ENCODE data around the gene EHBP1L1.

EHBP1L1 gene

DNA sequence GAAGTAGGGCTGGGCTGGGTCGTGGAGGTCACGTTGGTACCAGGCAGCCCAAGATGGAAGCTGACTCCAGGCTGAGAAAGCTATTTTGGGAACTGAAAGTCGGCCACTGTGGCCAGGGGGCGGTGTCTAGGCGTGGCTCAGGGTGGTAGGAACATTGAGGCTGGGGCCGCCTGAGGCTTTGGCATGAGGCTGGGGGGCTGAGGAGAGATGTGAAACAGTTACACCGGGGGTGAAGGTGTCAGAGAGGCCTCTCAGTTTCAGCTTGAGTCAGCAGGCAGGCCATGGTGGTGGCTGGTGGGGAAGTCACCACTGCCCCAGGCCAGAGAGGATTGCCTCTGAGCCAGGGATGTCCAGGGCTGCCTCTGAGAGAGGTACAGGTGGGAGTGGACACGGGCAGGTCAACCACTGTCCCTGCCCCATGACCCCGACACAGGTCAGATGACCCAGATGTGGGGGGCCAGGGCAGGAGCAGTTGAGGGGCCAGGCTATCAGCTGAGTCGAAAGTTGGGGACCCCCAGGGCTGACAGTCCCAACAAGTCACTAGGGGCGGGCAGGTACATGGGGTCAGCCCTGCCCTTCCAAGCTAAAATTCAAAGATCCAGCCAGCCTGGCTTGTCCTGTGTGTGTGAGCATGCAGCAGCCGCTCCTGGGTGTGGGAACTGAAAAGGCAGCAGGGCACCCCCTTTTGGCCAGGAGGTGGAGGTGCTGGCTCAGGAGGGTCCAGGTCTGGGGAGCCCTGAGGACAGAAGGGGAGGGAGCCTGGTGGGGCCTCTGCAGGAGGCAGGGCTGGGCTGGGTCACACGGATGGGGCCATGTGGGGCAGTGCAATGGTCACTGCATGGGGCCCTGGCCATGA is 12.6 kb downstream of the EHBP1L1 start:
- DNase-seq (ENCODE audit: low read depth, low spot score), result peak; percentile 40
- H3K4me3 ChIP-seq (ENCODE audit: low read length), result no peak overlapping the region

DNA sequence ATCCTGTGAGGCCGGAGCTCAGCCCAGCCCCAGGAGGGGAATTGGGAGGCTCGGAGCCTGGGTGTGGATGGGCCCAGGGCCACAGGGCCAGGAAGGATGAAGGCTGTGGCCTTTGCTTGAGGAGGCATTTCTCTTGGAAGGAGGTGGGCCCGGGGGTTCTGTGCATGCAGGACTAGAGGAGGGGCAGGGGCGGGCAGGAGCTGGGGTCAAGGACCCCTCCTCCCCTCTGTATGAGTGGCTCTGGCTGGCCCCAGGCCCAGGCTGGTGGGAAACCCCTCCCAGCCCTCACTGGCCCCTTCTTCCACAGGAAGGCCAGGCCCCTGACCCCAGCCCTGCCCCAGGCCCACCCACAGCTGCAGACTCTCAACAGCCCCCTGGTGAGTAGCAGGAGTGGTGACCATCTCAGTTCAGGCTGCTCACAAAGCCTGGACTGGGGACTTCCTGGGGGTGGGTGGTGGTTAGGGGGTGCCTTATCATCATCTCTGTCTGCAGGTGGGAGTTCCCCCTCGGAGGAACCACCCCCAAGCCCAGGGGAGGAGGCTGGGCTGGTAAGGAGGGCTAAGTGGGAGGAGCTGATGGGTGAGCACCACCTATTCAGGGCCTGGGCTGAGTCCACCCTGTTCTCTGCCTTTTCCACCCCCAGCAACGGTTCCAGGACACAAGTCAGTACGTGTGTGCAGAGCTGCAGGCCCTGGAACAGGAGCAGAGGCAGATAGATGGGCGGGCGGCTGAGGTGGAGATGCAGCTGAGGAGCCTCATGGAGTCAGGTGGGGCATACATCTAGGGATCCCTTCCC is 13.8 kb downstream of the EHBP1L1 start:
- no peak overlapping the region for H3K4me3 ChIP-seq (ENCODE audit: low read length)
- peak; percentile 19 for DNase-seq (ENCODE audit: low read depth, low spot score)

DNA sequence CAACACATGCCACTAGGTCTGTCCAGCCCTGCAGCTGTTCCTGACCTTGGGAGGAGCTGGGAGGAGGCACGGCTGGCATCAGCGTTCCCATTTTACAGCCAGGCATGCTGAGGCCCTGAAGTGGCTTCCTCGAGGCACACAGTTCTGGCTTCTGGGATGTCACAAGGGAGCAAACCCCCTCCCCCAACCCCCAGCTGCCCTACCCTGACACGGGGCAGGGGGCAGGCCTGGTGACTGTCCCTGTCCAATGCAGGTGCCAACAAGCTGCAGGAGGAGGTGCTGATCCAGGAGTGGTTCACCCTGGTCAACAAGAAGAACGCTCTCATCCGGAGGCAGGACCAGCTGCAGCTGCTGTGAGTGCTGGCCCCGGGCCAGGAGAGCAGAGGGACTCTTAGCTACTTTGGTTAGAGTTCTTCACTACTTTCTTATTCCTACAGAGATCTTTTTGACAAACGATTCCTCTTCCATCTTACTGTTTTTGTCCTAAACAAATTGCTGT is 14.4 kb downstream of the EHBP1L1 start:
- no peak overlapping the region for H3K4me3 ChIP-seq (ENCODE audit: low read length)
- DNase-seq (ENCODE audit: low read depth, low spot score), result no peak

DNA sequence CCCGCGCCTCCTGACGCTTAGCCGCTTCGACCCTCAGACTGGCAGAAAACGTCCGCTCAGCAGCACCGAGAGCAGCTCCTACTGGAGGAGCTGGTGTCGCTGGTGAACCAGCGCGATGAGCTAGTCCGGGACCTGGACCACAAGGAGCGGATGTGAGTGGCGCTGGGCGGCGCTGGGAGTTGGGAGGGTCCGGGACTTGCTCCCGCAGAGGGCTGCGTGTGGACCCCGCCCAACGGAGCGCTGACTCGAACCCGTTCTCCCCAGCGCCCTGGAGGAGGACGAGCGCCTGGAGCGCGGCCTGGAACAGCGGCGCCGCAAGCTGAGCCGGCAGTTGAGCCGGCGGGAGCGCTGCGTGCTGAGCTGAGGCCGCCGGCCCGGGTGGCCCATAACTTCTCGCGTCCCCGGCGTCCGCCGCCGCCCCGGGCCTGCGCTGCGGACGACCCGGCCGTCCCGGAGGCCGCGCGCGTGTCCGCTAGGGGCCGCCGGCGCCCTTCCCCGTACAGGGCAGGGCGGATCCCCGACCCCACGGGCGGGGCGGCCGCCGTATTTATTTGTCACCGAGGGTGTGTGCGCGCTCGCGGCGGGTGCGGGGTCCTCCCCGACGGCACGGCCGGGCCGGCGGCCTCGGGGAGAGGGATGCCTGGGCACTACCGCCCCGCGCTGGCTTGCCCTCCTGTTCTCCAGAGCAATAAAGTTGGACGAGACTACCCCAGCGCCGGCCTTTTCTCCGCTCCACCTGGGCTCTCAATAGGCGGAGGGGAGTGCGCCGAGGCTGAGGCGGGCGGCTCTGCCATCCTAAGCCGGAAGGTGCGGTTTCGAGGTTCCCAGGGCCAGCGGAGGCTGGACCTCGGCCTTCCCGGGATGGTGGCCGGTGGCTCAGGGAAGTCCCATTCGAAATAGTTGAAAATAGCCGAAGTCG is 16.3 kb downstream of the EHBP1L1 start:
- H3K4me3 ChIP-seq (ENCODE audit: low read length), result no peak overlapping the region
- DNase-seq (ENCODE audit: low read depth, low spot score), result no peak

DNA sequence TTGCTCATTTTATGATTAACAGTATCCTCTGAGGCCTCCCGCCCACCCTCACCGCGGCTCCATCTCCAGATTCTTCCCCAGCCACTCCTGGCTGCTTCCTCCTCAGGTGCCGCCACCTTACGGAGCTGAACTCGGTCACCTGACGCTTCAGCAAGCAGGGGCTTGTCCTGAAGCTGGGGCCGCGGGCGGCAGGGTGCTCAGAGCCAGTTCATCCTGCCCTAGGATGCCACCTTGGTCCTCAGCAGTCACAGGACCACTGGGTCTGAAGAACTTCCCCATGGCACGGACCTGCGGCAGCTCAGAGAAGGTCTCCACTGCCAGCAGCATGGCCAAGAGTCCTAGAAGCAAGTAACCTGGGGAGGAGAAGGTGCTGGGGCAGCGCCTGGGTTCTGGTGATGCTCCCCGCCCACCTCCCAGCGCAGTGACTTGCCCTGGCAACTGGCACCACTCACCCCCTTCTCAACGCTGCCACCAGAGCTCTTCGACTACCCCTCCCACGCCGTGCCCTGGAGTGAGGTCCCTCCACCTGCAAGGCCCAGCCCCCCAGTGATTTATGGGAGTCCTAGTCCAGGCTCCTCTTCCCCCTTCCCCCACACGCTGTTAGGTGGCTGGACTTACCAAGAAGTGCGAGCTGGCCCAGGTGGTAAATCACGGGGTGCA is 17.1 kb downstream of the EHBP1L1 start:
- no peak overlapping the region for H3K4me3 ChIP-seq (ENCODE audit: low read length)
- DNase-seq (ENCODE audit: low read depth, low spot score), result no peak

DNA sequence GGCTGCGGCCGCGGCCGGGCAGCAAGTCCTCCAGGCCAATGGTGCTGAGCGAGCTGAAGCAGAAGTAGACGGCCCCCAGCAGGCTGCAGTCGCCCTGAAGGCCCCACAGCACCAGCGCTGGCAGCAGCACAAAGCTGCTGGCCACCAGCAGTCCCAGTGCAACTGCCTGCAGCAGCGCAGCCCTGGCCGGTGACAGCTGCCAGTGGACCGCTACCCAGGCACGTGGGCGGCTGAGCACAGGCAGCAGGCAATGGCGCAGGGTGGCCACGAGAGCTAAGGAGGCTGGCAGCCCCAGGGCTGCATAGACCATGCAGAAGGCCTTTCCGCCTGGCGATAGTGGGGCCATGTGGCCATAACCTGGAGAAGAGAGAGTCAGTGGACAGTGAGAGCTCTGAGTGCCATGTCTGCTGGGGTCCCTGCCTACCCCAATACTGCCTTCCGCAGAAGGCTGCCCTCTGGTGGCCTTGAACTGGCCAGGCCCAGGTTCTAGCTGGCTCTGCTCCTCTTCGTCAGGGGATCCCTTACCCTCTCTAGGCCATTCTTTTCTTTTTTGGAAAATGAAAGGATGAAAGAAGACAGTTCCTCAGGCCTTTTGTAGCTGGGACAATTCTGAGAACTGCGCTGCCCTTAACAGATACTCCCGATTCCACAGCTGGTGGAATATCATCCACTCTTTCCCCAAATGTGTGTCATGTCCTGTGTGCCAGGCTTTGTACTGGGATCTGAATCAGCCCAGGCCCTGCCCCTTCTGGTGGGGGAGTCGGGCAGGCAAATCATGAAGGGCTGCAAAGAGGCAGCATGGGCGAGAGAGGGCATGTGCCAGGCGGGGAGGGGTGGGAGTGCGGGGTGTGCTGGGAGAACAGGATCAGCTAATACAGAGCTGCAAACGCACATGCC is 17.9 kb downstream of the EHBP1L1 start:
- H3K4me3 ChIP-seq (ENCODE audit: low read length), result no peak overlapping the region
- DNase-seq (ENCODE audit: low read depth, low spot score), result no peak

DNA sequence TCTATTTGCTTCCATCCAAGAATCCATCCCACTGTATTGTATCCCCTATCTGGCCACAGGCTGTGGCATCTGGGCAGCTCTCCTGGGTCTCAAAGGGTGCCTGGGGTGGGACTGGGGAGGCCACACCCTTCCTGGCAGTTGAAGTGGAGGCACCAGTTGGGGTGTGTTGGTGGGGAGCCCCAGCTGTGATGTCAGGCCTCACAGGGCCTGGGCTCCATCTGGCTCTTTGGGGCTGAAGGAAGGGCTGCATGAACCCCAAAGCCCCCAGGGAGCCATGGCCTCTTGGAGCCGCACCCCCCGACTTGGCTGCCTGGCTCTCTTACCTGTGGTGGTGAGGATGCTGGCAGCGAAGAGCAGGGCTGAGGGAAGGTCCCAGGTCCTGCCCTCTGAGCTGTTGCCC is 19.3 kb downstream of the EHBP1L1 start:
- DNase-seq (ENCODE audit: low read depth, low spot score), result no peak
- no peak overlapping the region for H3K4me3 ChIP-seq (ENCODE audit: low read length)

DNA sequence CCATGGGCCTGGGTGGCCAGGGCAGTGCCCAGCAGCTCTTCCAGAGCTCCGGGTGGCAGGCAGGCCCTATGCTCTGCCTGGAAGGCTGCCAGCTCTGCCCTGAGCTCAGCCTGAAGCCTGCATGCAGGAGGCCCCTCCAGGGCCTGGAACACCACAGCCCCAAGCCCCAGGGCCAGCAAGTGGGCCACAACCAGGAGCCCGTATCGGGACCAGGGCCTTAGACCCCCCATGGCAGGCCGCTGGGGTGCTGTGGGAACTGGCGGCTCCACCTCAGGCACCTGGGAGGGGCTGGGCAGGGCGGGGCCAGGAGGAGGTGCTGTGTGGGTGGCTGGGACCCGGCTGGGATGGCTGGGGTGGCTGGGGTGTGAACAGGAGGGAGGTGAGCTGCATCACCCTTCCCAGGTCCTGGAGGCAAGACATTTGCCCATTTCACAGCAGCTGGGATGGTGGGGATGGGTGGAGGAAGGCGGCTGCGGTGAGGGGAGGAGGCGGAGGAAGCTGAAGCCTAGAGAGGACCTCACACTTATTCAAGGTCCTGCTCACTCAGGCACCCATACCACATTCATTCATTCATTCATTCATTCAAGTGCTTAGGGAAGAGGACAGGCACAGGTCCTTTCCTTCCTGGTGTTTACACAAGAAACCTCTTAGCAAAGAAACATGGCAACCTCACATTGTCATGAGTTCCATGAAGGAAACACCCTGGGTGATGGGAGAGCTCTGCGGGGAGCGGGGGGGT is 19.9 kb downstream of the EHBP1L1 start, which contains the start of gene KCNK7:
TSS of gene KCNK7 (minus strand) at position 258 of the 739 bp plus-strand sequence. CDS start at position 230, 28 bp downstream.
- DNase-seq (ENCODE audit: low read depth, low spot score), result no peak
- H3K4me3 ChIP-seq (ENCODE audit: low read length), result no peak within 1 kb of the TSS

DNA sequence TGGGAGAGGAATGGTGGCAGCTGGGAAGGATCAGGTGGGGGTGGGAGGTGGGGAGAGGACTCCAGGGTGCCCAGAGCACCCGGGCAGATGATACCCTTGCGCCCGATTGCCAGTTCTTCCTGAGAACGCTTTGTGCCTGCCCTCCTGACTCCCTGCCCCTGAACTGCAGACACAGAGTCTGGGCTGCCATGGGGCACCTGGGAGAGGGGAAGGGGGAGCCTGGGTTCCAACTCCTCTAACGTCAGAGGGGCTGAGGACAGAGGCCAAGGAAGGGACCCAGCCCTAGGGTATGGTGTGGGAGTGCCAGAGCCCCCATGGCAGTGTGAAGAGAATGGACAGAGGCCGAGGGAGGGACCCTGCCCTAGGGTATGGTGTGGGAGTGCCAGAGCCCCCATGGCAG is 20.7 kb downstream of the EHBP1L1 start:
- no peak overlapping the region for H3K4me3 ChIP-seq (ENCODE audit: low read length)
- DNase-seq (ENCODE audit: low read depth, low spot score), result no peak

DNA sequence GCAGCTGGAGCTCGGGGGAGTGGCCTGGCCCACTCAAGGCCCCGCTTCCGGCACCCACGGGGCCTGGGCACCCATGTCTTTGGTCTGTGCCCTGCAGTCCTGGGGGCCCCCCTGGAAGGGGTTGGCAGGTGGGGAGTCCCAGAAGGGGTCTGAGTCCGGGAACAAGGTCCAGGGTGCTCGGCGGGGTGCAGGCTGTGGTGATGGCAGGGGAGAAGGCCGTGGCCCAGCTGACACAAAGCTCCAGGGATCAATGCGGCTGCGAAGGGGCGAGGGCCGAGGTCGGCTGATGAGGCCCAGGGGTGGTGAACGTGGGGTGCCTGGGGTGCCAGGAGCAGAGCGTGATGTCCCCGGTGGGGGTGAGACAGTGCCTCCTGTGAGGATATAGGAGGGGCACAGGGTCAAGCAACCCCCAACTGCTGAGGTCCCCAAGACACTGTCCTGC is 22.4 kb downstream of the EHBP1L1 start:
- no peak overlapping the region for H3K4me3 ChIP-seq (ENCODE audit: low read length)
- DNase-seq (ENCODE audit: low read depth, low spot score), result no peak

DNA sequence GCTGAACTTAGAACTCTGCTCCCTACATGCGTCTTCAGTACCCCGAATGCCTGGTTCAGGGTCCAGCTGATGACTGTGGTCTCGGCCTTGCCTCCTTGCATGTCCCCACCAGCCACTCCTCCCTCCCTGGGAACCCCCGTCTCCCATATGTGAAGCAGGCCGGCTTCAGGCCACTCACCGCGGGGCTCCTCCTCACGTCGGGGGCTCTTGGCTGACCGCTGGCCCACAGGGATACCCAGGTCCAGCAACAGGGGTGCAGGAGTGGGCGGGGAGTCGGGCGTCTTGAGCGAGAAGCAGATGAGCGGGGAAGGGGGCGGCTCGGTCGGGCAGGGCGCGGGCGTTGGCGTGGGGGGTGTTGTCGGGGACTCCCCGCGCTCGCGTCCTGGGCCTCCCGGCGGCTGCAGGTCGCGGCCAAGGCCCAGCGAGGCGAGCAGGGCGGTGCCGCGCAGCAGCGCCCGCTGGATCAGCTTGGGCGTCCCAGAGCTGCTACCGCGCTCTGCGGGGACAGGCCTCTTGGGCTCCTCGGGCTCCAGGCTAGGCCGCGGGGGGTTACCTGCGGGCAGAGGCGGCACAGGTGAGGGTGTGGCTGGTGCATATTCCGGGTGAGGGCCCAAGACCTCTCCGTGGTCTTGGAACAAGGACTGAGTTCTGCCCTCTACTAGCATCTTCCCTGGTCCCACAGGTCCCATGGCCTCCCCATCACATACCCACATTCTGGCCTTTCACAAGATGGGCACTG is 23.5 kb downstream of the EHBP1L1 start:
- no peak for DNase-seq (ENCODE audit: low read depth, low spot score)
- H3K4me3 ChIP-seq (ENCODE audit: low read length), result no peak overlapping the region

DNA sequence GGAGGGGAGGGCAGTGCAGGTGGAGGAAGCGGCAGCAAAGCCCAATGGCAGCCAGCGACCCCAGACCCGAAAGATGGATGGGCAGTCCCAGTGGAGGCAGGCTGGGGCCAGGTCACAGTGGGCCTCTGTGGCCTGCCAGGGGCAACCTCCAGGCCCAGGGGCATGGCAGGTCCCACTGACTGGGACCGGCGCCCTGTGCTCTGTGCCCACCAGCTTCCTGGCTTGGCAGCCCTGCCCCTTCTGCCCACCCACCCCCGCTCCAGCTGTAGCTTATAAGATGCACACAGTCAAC is 24.0 kb downstream of the EHBP1L1 start:
- no peak overlapping the region for H3K4me3 ChIP-seq (ENCODE audit: low read length)
- no peak for DNase-seq (ENCODE audit: low read depth, low spot score)

DNA sequence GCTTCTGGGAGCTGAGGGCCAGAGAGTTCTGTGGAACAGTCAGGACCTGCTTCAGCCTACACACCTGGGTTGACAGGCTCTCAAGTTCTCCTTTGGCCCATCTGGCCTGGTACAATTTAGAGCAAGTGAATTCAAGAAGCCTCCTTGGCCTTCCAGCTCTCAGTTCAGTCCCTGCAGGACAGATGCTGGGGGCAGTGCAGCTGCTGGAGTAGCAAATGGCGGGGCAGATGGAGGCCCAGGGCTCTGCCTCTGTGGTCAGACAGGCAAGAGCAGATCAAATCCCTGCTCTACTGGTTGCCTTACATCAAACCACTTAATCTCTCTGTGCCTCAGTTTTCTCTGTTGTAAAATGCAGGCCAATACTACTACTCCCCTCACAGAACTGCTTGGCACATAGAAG is 28.4 kb downstream of the EHBP1L1 start:
- H3K4me3 ChIP-seq (ENCODE audit: low read length), result no peak overlapping the region
- no peak for DNase-seq (ENCODE audit: low read depth, low spot score)

DNA sequence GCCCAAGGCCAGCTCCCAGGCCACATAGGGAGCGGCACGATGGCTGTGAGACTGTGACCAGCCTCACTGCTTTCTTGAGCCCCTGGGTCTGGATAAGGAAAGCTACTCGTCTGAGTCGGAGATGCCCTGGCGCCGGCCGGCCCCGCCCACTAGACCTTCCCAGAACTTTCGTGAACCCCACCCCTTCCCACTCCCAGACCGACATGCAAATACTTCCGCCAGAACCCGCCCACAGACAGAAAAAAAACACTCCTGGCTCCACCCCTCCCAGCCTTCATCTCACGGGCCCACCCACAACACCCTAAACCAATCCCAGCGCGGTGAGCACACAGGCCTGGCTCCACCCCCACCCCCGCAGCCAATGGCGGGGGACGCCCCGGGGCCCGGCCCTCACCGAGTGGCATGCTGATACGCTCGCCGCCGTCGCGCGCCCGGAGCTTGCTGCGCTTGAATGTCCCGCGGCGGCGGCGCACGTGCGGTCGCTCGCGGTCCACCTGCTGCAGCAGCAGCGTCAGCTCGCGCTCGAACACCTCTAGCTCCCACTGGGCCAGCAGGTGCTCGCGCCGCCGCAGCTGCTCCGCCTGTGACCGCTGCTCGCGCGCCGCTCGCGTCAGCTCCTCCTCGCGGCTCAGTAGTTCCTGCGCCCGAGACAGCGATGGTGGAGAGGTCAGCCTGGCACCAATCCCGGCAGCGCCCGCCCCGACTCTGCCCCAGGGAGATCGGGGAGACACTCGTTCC is 31.2 kb downstream of the EHBP1L1 start:
- no peak for DNase-seq (ENCODE audit: low read depth, low spot score)
- no peak overlapping the region for H3K4me3 ChIP-seq (ENCODE audit: low read length)

DNA sequence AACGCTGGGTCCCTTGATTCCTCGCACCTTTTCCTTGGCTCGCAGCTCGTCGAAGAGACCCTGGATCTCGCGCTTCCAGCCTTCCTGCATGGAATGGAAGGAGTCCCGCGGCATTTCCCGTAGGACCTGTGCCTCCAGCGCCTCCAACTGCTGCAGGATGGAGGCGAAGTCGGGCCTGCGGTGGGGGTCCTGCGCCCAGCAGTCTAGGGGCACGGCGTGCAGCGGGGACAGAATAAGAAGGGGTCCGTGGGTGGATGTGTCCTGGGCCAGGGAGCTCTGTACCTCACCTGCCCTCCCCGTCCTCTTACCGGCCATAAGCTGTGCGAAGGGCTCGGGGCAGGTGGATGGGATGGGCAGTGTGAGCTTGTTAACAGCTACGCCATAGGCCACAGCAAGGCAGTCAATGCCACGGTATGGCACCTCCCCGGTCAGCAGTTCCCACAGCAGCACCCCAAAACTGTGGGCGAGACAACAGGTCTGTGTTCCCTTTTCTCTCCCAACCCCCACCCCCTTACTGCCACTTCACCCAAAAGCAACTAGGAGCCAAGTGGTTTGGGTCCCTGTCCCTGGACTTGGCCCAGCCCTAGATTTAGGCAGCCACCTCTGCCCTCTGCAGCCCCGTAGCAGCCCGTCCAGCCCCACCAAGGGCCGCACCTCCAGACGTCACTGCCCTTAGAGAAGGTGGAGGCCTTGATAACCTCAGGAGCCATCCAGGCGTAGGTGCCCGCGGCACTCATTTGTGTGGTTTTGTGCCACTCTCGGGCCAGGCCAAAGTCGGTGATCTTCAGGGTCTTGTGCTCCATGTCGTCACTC is 32.0 kb downstream of the EHBP1L1 start:
- H3K4me3 ChIP-seq (ENCODE audit: low read length), result no peak overlapping the region
- no peak for DNase-seq (ENCODE audit: low read depth, low spot score)

Measured in Jurkat, Clone E6-1 (cell line).